NCI-H1417 (cell line): ENCODE data around the gene KRT72.
A peak's percentile ranks its signal among the peaks of the same experiment; 100 is the strongest.

Experiments
- DNase-seq, 3 experiments: peaks; one replicate each; lab custom pipeline; 2025; lab: John Stamatoyannopoulos, UW

The KRT72 gene

DNA sequence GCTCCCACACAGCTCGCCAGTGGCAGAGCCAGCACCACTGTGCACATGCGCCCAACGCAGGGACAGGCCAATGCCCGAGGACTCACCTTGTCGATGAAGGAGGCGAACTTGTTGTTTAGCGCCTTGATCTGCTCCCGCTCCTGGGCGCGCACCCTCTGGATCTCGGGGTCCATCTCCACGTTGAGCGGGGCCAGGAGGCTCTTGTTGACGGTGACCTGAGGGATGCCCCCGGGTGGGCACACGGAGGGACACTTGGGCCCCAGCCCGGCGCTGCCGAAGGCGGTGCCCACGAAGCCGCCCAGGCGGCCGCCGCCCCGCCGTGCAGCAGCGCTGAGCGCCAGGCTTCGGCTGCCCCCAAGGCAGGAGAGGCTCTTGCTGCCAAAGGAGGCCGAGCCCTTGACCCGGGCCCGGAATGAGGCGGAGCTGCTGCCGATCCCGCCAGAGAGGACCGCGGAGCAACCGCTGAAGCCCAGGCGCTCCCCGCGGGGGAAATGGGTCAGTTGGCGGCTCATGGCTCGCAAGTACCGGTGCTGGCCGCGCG lies at the start of gene KRT72:
KRT72 (minus strand) TSS at position 523 of the 541 bp plus-strand sequence; CDS start at position 512, 11 bp downstream.
- no peak for DNase-seq

DNA sequence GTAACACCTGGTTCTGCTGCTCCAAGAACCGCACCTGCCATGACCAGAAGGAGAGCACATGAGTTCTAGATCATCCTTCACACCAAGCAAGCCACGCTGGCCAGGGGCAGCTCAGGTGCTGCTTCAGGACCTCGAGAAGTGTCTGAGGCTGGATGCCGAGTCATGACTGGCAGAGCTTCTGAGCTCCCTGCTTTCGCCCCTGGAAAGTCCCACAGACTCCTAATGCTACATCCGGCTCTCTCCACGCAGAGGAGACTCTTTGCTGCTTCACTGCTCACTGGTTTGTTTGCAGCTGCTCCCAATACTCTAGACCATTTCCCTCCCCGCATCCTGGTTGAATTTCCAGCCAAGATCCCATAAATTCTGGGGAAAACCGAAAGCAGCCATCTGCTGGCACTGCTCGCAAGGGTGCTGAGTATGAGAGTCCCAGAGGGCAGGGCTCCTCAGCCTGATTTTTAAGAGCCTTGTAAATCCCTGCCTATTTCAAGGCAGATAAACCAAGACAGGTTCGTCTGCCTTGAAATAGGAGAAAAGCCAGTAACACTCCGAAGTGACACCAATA lies 49.3 kb upstream of the KRT72 start:
- no peak for DNase-seq

DNA sequence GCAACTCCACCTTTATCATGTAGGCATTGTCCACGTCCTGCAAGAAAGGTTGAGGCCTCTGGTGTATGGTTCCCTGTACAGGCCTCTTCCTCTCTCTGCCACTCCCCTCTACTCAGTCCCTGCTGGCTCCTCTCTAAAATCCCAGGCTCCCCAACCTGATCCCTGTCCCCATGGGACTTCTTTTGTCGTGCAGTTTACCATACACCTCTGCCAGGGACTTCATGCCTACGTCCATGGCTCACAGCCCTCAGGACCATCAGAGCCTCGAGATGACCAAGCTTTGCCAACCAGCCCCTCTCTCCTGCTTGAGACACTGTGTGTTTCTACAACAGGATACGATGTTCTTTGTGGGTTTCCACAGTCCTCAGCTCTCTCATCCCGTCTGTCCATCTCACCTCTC lies 47.8 kb upstream of the KRT72 start:
- DNase-seq, result no peak

DNA sequence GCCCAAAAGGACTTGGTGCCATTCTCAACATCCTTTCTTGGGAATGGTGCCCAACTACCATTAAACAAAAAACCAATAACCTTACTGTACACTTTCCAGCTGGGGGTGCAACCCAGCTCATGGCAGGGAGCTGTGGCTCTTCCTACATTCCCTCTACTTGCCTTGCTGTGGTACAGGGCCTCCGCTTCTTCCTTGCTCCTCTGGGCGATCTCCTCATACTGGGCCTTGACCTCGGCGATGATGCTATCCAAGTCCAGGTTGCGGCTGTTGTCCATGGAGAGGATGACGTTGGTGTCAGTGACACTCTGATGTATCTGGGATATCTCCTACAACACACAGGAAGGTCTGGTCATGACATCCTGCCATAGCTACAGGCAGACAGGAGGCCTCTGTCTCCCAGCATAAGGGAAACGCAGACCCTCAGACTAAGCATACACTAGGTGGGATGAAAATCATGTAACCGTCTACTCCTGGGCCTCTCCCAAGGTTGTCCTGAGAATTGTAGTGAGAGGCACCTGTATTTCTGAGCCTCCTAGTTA lies 46.8 kb upstream of the KRT72 start:
- no peak for DNase-seq

DNA sequence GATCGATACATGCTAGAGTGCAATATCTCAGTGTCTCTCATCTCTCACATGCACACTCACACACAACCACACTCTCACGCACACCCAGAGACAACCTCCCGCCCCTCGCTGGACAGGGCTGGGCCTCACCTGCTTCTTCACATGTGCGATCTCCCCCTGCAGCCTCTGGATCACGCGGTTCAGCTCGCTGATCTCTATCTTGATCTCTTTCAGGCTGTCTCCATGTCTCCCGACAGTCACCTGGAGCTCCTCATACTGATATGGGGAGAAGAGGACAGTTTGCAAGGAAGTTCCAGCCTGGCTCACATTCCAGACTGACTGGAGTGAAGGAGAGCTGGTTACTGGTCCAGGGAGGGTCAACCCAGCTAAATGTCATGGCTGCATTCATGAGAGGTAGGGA lies 46.3 kb upstream of the KRT72 start:
- DNase-seq, result no peak

DNA sequence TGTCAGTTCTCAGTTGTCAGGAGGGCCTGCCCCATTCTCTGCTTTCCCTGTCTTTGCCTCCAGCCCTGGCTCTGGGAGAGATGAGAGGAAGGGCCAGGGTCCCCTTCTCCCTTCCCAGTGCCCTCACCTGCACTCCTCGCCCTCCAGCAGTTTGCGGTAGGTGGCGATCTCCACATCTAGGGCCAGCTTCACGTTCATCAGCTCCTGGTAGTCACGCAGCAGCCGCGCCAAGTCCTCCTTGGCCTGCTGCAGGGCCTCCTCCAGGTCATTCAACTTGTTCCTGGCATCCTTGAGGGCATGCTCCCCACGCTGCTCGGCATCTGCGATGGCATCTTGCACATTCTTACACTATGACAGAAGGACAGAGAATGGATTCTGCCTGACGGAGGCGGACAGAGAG lies 45.4 kb upstream of the KRT72 start:
- DNase-seq, result no peak

DNA sequence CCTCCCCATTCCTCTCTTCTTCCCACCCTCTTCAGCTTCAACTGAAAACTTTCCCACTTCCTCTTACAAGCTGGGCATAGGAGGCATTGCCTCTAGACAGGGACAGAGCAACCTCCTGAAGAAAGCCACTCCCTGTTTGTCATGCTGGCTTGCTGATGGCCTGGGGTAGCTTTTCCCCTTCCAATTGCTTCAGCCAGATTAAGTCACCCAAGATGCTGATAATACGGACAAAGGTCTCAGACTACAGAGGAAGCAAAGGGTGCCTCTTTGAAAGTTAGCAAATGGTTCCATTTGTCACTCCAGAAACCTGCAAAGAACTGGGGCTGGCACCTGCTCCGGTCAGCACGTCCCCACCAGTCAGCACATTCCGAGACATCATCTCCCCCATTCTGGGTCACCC lies 44.7 kb upstream of the KRT72 start:
- DNase-seq, result no peak

DNA sequence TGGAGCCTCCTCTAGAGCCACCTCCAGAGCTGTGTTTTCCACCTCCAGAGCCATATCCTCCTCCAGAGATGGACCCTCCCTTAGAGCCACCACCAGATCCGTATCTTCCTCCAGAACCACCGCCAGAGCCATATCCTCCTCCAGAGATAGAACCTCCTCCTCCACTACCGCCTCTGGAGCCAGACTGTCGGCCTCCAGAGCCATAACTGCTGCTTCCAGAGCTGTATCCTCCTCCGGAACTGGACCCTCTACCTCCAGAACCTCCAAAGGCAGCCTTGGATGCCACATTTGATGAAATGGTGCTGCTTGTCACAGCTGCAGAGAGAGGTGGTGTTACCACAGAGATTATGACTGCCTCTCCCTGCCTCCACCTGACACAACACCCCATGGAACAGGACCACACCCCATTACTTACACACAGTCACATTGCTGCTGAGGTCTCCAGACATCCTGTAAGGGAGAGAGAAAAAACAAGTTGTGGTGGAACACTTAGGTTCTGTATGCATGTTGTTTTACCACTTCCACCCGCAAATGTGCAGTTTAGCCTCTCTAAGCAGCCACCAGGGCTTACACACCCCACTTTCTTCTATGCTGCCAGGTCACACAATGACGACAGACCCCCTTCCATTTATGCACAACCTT lies 44.0 kb upstream of the KRT72 start:
- DNase-seq, result no peak

DNA sequence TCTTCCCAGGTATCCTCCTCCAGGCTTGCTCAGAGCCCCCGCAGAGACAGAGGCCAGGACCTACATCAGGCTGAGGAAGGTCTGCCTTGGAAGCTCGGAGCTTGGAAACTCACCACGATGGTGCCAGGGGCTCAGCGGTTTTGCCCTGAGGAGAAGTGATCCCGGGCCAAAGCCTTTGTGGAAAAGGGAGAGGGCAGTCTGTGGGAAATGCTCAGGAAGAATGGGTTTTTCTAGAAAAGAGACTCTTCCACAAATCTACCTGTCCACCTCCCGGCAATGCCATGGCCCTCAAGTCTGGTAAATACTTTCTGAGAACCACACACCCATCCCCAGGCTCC lies 42.8 kb upstream of the KRT72 start:
- DNase-seq, result no peak

DNA sequence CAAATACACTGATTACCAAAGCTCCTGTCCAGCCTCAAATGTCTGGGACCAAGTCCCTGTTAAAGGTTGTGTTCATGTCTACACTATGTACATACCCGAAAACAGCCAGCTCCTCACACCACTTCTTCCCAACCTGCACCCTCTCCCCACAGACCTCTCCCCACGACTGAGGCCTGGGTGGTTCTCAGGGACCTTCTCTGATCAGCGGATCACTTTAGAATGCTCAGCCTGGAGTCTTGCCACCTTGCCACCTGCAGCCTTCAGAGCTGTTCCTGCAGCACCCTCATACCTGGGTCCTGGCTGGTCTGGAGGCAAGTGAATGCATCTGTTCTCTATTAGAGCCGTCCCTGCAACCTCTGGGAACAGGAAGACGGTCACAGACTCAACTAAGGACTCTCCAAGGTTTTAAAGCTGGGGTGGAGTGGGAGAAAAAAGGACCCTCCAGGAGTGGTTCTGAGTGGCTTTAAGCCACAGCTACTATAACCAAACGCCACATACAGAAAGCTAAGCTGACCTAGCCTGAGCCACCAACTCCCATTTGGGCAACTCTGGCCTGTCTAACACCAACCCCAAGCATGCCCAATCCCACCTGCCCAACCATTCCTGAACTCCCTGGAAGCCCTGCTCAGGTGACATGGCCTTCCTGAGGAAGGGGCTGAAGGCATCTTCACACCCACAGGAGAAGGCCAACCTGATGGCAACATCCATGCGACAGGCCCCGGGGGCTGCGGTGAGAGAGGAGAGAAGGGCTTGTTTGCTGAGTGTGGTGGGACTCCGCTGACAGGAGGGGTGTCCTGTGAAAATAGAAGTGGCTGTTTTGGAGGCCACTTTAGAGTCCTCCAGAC lies 42.2 kb upstream of the KRT72 start:
- DNase-seq, result no peak

DNA sequence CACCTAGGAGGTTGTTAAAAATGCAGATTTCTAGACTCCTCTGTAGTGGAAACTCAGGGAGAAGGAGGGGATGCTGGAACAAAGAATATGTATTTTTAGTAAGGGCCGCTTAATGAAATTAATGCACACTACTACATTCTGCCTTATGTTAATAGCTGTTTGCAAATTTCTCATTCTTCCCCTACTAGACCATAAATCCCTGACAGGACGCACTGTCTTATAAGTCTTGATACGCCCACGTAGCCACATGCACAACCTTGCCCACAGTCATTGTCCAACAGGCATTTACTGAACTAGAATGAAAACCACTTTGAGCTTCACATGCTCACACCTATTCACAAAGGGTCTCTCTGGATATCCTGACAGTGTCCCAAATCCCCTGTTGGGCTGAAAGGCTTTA lies 40.2 kb upstream of the KRT72 start:
- DNase-seq, result no peak

DNA sequence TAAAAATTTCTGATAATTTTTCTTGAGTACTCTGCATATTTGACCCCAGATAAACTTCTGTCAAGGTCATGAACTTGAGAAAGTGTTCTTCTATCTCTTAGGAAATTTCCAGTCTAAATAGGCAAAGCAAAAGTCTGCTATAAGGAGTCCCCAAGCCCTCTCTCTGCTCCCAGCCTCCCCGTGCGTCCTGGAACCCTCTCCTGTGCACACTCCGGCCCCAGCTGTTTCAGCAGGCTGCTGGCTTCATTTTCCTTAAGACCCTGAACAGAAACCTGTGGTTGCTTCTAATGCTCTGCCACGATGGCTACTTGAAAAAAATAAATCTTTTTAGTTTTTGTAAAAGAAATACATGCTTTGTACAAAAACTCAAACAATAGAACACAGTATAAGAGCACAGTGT lies 36.0 kb upstream of the KRT72 start:
- DNase-seq, result no peak

DNA sequence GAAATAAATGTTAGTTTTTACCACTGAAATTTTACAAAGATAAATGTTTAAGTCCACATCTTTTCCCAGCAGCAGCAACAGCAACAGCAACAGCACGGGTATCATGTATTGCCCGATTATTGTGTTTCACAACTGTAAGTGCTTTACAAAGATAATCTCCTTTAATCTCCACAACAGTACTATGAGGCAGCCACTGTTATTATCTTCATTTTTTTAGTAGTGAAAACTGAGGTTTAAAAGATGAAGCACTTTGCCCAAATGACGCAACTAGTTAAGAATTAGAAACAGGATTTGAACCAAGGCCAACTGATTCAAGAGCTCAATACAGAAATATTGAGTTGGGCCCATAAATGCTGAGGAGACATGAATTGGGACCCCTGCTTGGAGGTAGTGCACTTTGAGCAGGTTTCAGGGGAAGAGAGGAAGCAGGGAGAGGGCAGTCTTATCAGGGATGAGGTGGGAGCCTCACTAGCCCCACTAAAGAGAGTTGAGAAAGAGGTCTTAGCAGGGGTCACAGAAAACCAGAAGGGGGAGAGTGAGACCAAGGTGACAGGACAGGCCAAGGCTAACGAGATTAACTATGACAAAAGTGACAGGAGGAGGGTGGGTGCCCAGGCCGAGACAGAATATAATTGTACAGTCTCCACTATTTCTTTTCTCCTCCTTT lies 35.5 kb upstream of the KRT72 start:
- no peak for DNase-seq

DNA sequence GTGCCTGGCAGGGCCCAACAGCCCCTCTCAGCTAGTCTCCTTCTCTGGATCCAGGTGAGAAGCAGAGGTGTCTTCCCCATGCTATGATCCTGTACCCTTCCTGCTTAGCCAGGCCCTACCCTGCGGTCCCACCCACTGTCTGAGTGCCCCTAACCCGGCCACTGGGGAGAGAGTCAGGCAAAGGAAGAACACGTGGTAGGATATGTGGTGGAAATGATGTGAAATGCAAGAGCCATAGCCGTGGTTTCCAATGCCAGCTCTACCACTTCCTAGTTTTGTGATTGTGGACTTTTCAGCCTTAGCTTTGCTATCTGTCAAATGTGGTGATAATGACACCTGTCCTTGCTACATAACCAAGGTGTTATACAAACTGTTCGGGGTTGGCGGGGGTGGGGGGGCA lies 34.9 kb upstream of the KRT72 start:
- no peak for DNase-seq

DNA sequence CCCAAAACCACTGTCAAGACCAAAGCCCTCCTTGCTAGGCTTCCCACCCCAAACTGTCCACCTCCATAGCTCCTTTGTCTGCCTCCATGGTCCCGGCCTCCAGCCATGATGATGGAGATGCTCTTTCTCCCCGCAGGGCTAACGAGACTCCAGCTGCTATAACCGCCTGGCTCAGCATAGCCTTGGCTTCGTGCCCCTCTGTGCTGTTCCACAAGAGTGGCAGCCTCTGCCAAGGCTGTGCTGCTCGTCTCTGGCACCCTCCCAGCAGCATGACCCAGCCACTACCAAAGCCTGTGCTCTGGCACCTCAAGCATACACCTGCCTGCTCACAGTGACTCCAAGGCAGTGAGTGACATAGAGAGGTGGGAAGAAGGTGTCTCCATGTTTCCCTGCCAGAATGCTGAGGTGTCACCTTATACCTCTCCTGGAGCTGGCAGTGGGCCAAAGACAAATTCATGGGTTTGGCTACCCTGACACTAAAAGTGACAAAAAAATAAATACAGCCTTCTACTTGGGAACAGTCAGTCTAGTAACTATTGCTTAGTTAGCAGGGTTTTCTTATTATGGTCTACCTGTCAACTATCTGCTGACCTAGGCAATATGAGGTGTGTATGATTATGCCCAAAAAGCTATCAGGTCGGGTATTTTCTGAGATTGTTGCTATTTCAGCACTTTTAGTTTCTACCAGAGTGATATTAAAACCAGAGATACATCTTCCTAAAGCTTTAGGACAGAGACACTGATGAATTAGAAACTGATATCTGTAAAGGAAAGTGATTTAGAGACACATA lies 33.2 kb upstream of the KRT72 start:
- DNase-seq, result peak in 1 of 3 experiments; percentile 34

DNA sequence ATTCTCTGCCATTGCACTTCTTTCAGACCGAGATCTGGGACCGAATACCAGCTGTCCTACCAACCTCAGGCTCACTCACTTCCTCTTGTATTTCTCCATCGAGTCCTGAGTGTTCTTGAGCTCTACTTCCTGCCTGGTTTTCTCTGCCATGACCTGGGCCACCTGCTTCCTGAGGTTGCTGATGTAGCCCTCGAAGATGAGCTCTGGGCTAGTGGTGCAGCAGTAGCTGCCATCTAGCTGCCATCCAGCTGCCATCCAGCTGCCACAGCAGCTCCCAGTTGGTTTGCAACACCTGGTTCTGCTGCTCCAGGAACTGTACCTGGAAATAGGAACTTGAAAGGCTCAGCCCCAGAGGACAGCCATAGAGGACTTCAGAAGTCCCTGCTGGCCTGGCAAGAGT lies 32.1 kb upstream of the KRT72 start:
- no peak for DNase-seq

DNA sequence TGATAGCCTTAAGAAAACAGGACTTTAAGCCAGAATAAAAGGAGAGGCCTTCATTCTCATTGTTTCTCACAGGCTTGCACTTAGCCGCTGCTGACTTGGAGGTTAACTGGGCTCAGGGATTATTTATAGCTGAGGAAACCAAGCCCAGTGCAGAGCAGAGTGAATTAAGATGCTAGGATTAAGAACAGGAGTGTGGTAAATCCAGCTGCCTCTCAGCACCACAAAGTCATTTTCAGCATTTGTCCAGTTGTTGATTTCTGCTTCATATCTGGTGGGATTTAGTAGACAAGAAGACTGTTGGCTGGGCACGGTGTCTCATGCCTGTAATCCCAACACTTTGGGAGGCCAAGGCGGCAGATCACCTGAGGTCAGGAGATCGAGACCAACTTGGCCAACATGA lies 31.4 kb upstream of the KRT72 start:
- no peak for DNase-seq

DNA sequence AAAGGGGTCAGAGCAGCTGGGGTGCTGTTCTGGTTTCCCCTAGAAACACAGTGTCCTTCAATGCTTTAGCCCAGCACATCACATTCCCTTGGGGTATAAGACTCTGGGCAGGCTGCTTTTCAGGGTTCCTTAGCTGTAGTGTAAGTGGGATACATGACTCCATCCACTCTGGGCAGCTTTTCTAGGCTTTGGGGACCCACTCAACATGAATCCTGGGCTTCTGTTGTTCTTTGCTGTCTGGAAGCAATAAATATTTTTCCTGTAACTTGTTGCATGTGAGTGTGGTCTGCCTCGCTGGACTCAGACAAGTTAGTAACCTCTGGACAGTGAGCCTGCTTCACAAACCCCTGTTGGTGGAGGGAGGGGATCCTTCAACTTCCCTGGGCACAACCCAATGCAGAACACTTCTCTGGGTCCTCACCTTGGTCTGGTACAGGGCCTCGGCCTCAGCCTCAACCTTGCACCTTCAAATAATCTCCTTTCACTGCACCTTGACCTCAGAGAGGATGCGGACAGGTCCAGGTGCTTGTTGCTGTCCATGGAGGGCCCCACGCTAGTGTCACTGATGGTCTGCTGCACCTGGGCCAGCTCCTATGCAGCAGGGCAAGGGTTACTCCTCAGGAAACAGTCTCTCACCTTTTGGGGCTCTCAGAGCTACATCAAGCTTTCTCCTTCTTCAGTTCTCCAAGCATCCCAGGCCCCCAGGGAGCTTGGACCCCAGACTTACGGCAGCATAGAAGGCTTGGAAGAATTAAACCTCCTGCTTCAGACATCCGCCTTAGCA lies 30.6 kb upstream of the KRT72 start:
- no peak for DNase-seq

DNA sequence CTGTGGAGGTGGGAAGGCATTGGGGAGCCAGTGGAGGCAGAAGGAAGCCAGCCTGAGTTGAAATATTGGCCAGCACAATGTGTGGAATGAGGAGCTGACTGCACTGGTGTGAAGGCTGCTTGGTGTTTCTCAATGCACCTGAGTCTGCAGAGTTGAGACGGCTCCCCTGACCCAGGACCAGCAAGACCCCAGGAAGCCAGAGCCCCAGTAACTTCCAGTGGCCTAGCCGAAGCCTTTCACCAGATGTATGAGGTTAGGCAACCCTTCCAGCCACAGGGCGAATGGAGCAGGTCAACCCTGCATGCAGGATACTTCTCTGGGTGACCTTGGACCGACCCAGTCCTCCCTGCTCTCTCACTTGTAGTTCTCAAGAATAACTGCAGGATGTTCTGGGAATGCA lies 30.0 kb upstream of the KRT72 start:
- DNase-seq, result no peak

DNA sequence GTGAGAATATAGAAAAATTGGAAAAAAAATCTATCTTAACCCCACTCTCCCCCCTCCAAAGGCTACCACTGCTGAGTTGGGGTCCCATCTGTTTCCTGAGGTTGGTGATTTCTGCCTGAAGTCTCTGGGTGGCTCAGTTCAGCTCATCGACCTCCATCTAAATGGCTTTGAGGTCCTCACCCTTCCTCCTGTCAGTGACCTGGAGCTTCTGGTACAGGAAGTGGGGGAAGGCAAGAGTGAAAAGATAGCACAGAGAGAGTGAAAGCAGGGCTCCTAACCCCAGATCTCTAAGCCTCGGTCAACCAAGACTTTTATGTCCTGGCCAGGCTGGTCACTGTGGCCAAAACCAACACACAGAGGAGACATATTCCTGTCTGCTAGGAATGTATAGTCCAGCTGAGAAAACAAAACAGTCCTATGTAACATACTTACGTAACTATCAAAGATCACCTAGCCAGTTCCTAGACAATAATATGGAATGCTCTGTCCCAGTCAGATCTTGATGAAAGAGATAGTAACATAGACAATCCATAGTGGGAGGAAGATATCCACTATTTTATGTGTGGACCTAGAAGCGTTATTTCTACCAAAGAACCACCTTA lies 29.4 kb upstream of the KRT72 start:
- DNase-seq, result no peak
